Body of pancreas (tissue), 4 donors: ENCODE measurements around the gene TRH. TPM values are rescaled to one million over a fixed set of nuclear protein-coding genes. Genes with fewer than 3 reads are reported as not detected.
"Not testable (repeated sequence)": the region's sequence is repeated elsewhere in the genome, so short reads cannot be mapped to it uniquely, and the experiment has no call there.

Experiments
- ATAC-seq: fragments of 150-250 bp; one replicate; pipeline ENCODE4 v1.9.1; 2016
- DNase-seq, 4 donors: peaks; one replicate each; pipeline ENCODE4 v3.0.0-alpha.2; 2019
- H3K27ac ChIP-seq, 4 donors: fragments of 200-600 bp; sonication (generic); 1 replicate in 3 of 4; 2 replicates in 1 of 4; pipeline versions ENCODE4 v1.5.1 to v1.6.1; 2016 to 2019; ENCODE audit warnings: mild to moderate bottlenecking in 1 of 4, mixed read lengths in 1 of 4, moderate library complexity in 1 of 4
- H3K27me3 ChIP-seq, 2 donors: fragments of 200-600 bp; sonication (generic); one replicate each; pipeline ENCODE4 v1.6.0; 2016; ENCODE audit warnings: mild to moderate bottlenecking in 1 of 2
- H3K36me3 ChIP-seq, 2 donors: fragments of 200-600 bp; sonication (generic); replicated peaks in 1 of 2; 2 replicates each; pipeline ENCODE4 v1.5.1; 2016; ENCODE audit warnings: low read depth in 2 of 2; ENCODE audit not compliant: insufficient read depth in 1 of 2
- H3K4me1 ChIP-seq: fragments of 200-600 bp; sonication (generic); one replicate; pipeline ENCODE4 v1.6.0; 2016
- H3K4me3 ChIP-seq, 2 donors: fragments of 200-600 bp; sonication (generic); 1 replicate in 1 of 2; 2 replicates in 1 of 2; pipeline ENCODE4 v1.5.1; 2016 to 2019
- H3K9me3 ChIP-seq, 3 donors: fragments of 200-600 bp; sonication (generic); 1 replicate in 2 of 3; 2 replicates in 1 of 3; pipeline ENCODE4 v1.5.1; 2016
- CTCF ChIP-seq, 7 experiments: fragments of 450-650 bp in 4 of 7; fragments of 200-600 bp in 3 of 7; sonication (generic) in 3 of 7; IDR thresholded peaks; one replicate each; pipeline ENCODE4 v1.5.1; 2016 to 2019; ENCODE audit warnings: antibody characterized with exemption in 7 of 7
- WGBS, 2 donors: methylation state at CpG; one replicate each; pipeline ENCODE4 v1.1.5; 2017; 5-methylcytosine and 5-hydroxymethylcytosine counted together
- intact Hi-C: fragments of 100-400 bp; cut with DNase I; formaldehyde crosslinking; loops from one replicate; pipeline ENCODE4 v1.15.1; 2023
- total RNA-seq, 2 donors: library from RNA; depleted of rRNA; stranded (reverse); fragments of >200 nt; gene quantifications; one replicate each; pipeline ENCODE4 v1.1.0, GENCODE V29; 2016

TRH gene
- total RNA-seq, 2 donors from 2014 or later: not detected

- intact Hi-C loops, ATAC-seq, H3K4me3 ChIP-seq, H3K36me3 ChIP-seq, H3K27ac ChIP-seq, H3K27me3 ChIP-seq, H3K4me1 ChIP-seq, H3K9me3 ChIP-seq: not testable (repeated sequence)
- DNase-seq: peak; percentile 33 to 67 (median 50)
- TF ChIP-seq CTCF (IDR thresholded peaks at IDR 0.05): peak in 1 of 7 experiments; percentile 5
- WGBS, 2 donors: 49 to 61% methylated on average over 4 to 14 of the region's 14 CpGs
These were observed 51.8 kb downstream of the TRH start for GRCh38 chr3:130026146-130026829.

GRCh38 chr3:130027437-130027836 lies 52.9 kb downstream of the TRH start:
- H3K9me3 ChIP-seq, intact Hi-C loops, H3K27me3 ChIP-seq, H3K4me3 ChIP-seq, DNase-seq, H3K36me3 ChIP-seq, H3K27ac ChIP-seq, H3K4me1 ChIP-seq, ATAC-seq: not testable (repeated sequence)
- 53 to 64% methylated on average over 5 to 6 of the region's 6 CpGs for WGBS, 2 donors

Other genes starting within 250 kb of the TRH start
- gene TMCC1, start 81.0 kb upstream of the TRH start, total RNA-seq: 10 to 100 TPM; 10.1 to 13.2 TPM
- gene ALG1L2, start 107.1 kb downstream of the TRH start, total RNA-seq: not detected